Measurements from ENCODE around the gene SLC16A6. TPM values are rescaled to one million over a fixed set of nuclear protein-coding genes. Genes with fewer than 3 reads are reported as not detected.
"Not testable (repeated sequence)": the region's sequence is repeated elsewhere in the genome, so short reads cannot be mapped to it uniquely, and the experiment has no call there.

Gene SLC16A6
- polyA plus RNA-seq, 1 donor (not counting 4 experiments of a cell fraction or from before 2014, with no cell fraction given): 0.14 TPM

- H2AFZ ChIP-seq (ENCODE audit: control insufficient read depth, low read length): no peak overlapping the region
- no peaks in the 10 kb centered on the region for H3K9me1 ChIP-seq (ENCODE audit: control insufficient read depth, extremely low read depth, insufficient read depth, low read length)
- no peaks in the 10 kb centered on the region for H3K9me3 ChIP-seq (ENCODE audit: control insufficient read depth, low read depth, low read length)
- no peak for TF ChIP-seq EZH2 (IDR thresholded peaks at IDR 0.05; ENCODE audit: low read length)
- TF ChIP-seq CTCF (optimal IDR thresholded peaks at IDR 0.05 in 1 of 3, IDR thresholded peaks at IDR 0.05 in 1 of 3, conservative IDR thresholded peaks at IDR 0.05 in 1 of 3; ENCODE audit: extremely low read depth in 1 of 3, insufficient read depth in 2 of 3, low read length in 3 of 3): no peak
- H3K79me2 ChIP-seq (ENCODE audit: control insufficient read depth, insufficient read depth, low read length): no peaks in the 10 kb centered on the region
- no peak overlapping the region for H3K27ac ChIP-seq (ENCODE audit: control insufficient read depth, insufficient read depth, low read length)
- no peak overlapping the region for H3K4me3 ChIP-seq (ENCODE audit: control insufficient read depth in 2 of 3, extremely low read depth in 1 of 3, insufficient read depth in 2 of 3, low read depth in 1 of 3, low read length in 3 of 3)
- no peaks in the 10 kb centered on the region for H3K27me3 ChIP-seq (ENCODE audit: control insufficient read depth, extremely low read depth, insufficient read depth, low read length)
- FAIRE-seq: no peak
- no peak overlapping the region for H3K4me2 ChIP-seq (ENCODE audit: control insufficient read depth, extremely low read depth, insufficient read depth, low read depth, low read length)
- no peaks in the 10 kb centered on the region for H3K36me3 ChIP-seq (ENCODE audit: control insufficient read depth in 2 of 2, extremely low read depth in 1 of 2, insufficient read depth in 2 of 2, low read length in 2 of 2)
- dilution Hi-C loops (cut with MboI; ENCODE audit: extremely low pct_ligation_motif_present, low sequenced_read_pairs): no loop called here
- no peak for DNase-seq (ENCODE audit: low read depth, low spot score)
- H4K20me1 ChIP-seq (ENCODE audit: control insufficient read depth, extremely low read depth, insufficient read depth, low read length): no peaks in the 10 kb centered on the region
- H3K9ac ChIP-seq (ENCODE audit: control insufficient read depth, extremely low read depth, insufficient read depth, low read length): no peak overlapping the region
- H3K4me1 ChIP-seq (ENCODE audit: control insufficient read depth, extremely low read depth, insufficient read depth, low read length): no peaks in the 10 kb centered on the region
These were observed 52.1 kb downstream of the SLC16A6 start for GRCh38 chr17:68238871-68239253.

GRCh38 chr17:68238164-68238870, 52.6 kb downstream of the SLC16A6 start:
- Histone ChIP-seq H3K4me3 (ENCODE audit: control insufficient read depth in 2 of 3, extremely low read depth in 1 of 3, insufficient read depth in 2 of 3, low read depth in 1 of 3, low read length in 3 of 3) (no peak overlapping the region), H3K9me1 (ENCODE audit: control insufficient read depth, extremely low read depth, insufficient read depth, low read length) (no peaks in the 10 kb centered on the region), H4K20me1 (ENCODE audit: control insufficient read depth, extremely low read depth, insufficient read depth, low read length) (no peaks in the 10 kb centered on the region), H3K27me3 (ENCODE audit: control insufficient read depth, extremely low read depth, insufficient read depth, low read length) (no peaks in the 10 kb centered on the region), H3K4me2 (ENCODE audit: control insufficient read depth, extremely low read depth, insufficient read depth, low read depth, low read length) (no peak overlapping the region), H3K36me3 (ENCODE audit: control insufficient read depth in 2 of 2, extremely low read depth in 1 of 2, insufficient read depth in 2 of 2, low read length in 2 of 2) (no peaks in the 10 kb centered on the region), H2AFZ (ENCODE audit: control insufficient read depth, low read length) (no peak overlapping the region), H3K4me1 (ENCODE audit: control insufficient read depth, extremely low read depth, insufficient read depth, low read length) (no peaks in the 10 kb centered on the region), H3K9me3 (ENCODE audit: control insufficient read depth, low read depth, low read length) (no peaks in the 10 kb centered on the region), H3K9ac (ENCODE audit: control insufficient read depth, extremely low read depth, insufficient read depth, low read length) (no peak overlapping the region), H3K27ac (ENCODE audit: control insufficient read depth, insufficient read depth, low read length) (no peak overlapping the region), H3K79me2 (ENCODE audit: control insufficient read depth, insufficient read depth, low read length) (no peaks in the 10 kb centered on the region)
- FAIRE-seq: no peak
- no peak for DNase-seq (ENCODE audit: low read depth, low spot score)
- TF ChIP-seq CTCF (optimal IDR thresholded peaks at IDR 0.05 in 1 of 3, IDR thresholded peaks at IDR 0.05 in 1 of 3, conservative IDR thresholded peaks at IDR 0.05 in 1 of 3; ENCODE audit: extremely low read depth in 1 of 3, insufficient read depth in 2 of 3, low read length in 3 of 3): no peak
- dilution Hi-C loops (cut with MboI; ENCODE audit: extremely low pct_ligation_motif_present, low sequenced_read_pairs): no loop called here

GRCh38 chr17:68237369-68238163, 53.4 kb downstream of the SLC16A6 start:
- H3K9ac ChIP-seq (ENCODE audit: control insufficient read depth, extremely low read depth, insufficient read depth, low read length); H3K36me3 ChIP-seq (ENCODE audit: control insufficient read depth in 2 of 2, extremely low read depth in 1 of 2, insufficient read depth in 2 of 2, low read length in 2 of 2); H3K27ac ChIP-seq (ENCODE audit: control insufficient read depth, insufficient read depth, low read length); H3K4me3 ChIP-seq (ENCODE audit: control insufficient read depth in 2 of 3, extremely low read depth in 1 of 3, insufficient read depth in 2 of 3, low read depth in 1 of 3, low read length in 3 of 3); H2AFZ ChIP-seq (ENCODE audit: control insufficient read depth, low read length); H3K27me3 ChIP-seq (ENCODE audit: control insufficient read depth, extremely low read depth, insufficient read depth, low read length); DNase-seq (ENCODE audit: low read depth, low spot score); H3K9me3 ChIP-seq (ENCODE audit: control insufficient read depth, low read depth, low read length); FAIRE-seq; H3K4me2 ChIP-seq (ENCODE audit: control insufficient read depth, extremely low read depth, insufficient read depth, low read depth, low read length); dilution Hi-C loops (cut with MboI; ENCODE audit: extremely low pct_ligation_motif_present, low sequenced_read_pairs); H3K79me2 ChIP-seq (ENCODE audit: control insufficient read depth, insufficient read depth, low read length); H4K20me1 ChIP-seq (ENCODE audit: control insufficient read depth, extremely low read depth, insufficient read depth, low read length); H3K4me1 ChIP-seq (ENCODE audit: control insufficient read depth, extremely low read depth, insufficient read depth, low read length); H3K9me1 ChIP-seq (ENCODE audit: control insufficient read depth, extremely low read depth, insufficient read depth, low read length): not testable (repeated sequence)

Data from keratinocyte (primary cell).